ENCODE measurements around the gene COL27A1. TPM values are rescaled to one million over a fixed set of nuclear protein-coding genes. Genes with fewer than 3 reads are reported as not detected.

COL27A1 gene
- total RNA-seq, 1 experiment from 2014 or later = 21.1 TPM

DNA sequence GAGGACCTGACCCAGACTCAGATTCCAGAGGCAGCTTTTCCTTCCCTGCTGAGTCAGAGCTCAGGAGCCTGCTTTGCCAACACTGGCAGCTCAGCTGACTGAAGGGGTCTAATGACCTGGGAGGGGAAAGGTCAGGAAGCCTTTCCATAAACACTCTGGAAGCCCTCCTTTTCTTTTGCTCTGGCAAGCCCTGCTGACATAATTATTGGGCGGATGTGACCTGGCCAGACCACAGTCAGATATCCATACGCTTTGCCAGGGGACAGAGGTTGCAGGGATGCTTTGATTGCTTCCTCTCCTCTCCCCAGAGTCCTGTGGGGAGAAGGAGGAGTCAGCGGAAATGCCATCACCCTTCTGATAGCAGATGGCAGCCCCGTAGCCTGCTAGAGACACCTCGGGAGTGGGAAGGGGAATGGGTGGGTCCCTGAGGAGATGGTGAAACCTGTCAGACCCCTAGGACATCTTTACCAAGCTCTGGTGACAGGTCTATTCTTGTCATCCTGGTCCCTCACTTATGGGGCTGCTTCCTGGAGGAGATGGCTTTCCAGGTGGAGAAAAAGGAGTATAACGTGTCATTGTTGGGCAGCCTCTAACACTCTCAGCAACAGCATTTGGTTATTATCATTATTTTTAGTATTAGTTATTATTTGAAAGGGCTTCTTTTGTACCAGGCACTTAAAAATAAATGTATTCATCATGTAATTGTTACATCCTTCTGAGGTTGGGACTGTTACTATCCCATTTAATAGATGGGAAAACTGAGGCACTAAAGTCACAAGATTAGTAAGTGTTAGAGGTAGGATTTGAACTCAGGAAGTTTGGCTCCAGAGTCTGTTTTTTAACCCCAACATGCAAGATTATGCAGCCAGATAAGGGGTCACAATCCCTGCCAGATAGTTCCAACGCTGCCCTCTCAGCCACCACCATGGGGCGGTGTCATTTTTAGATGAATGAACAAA lies 11.6 kb downstream of the COL27A1 start:
- DNase-seq (ENCODE audit: low read depth) = no peak

DNA sequence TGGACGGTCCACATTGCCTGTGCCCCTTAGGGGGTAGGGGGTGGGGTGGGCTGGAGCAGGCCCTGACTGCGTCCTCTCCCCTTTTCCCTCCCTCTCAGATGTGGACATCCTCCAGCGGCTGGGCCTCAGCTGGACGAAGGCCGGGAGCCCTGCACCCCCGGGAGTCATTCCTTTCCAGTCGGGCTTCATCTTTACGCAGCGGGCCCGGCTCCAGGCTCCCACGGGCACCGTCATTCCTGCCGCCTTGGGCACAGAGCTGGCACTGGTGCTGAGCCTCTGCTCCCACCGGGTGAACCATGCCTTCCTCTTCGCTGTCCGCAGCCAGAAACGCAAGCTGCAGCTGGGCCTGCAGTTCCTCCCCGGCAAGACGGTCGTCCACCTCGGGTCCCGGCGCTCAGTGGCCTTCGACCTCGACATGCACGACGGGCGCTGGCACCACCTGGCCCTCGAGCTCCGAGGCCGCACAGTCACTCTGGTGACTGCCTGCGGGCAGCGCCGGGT lies 12.3 kb downstream of the COL27A1 start:
- no peak for DNase-seq (ENCODE audit: low read depth)

DNA sequence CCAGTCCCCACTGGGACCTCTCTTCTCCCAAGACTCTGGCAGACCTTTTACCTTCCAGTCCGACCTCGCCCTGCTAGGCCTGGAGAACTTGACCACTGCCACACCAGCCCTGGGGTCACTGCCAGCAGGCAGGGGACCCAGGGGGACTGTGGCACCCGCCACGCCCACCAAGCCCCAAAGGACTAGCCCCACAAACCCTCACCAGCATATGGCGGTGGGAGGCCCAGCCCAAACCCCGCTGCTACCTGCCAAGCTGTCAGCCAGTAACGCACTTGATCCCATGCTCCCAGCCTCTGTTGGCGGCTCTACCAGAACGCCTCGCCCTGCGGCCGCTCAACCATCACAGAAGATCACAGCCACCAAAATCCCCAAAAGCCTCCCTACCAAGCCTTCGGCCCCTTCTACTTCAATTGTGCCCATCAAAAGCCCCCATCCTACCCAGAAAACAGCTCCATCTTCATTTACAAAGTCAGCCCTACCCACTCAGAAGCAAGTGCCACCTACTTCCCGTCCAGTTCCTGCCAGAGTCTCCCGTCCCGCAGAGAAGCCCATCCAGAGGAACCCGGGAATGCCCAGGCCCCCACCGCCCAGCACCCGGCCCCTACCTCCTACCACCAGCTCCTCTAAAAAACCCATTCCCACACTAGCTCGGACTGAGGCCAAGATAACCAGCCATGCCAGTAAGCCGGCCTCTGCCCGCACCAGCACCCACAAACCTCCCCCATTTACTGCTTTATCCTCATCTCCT lies 13.1 kb downstream of the COL27A1 start:
- no peak for DNase-seq (ENCODE audit: low read depth)

DNA sequence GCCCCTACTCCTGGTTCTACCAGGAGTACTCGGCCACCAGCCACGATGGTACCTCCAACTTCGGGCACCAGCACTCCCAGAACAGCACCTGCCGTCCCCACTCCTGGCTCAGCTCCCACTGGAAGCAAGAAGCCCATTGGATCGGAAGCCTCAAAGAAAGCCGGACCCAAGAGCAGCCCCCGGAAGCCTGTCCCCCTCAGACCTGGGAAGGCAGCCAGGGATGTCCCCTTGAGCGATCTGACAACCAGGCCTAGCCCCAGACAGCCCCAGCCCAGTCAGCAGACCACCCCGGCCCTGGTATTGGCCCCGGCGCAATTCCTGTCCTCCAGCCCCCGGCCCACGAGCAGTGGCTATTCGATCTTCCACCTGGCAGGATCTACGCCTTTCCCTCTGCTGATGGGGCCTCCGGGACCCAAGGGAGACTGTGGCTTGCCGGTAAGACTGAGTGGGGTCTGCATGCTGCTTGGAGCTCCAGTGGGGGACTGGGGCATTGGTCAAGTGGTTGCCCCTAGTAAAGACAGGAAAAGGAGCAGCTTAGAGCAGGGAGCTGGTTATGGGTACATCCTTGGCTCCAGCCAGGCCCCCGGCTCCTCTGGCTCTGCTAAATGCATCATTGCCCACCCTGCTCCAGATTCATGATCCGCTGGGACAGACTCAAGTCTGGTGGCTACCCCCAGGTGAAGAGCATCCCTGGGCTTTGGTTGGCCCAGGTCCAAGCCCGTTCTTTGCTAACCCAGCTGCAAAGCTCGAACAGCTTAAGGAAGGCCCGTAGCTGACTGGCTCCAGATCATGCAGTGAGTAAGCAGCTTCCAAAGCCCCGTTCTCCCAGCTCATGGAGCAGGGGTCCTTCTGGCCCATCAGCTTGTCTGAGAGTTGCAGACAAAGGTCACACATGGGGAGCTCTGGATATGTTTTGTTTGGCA lies 14.0 kb downstream of the COL27A1 start:
- no peak for DNase-seq (ENCODE audit: low read depth)

DNA sequence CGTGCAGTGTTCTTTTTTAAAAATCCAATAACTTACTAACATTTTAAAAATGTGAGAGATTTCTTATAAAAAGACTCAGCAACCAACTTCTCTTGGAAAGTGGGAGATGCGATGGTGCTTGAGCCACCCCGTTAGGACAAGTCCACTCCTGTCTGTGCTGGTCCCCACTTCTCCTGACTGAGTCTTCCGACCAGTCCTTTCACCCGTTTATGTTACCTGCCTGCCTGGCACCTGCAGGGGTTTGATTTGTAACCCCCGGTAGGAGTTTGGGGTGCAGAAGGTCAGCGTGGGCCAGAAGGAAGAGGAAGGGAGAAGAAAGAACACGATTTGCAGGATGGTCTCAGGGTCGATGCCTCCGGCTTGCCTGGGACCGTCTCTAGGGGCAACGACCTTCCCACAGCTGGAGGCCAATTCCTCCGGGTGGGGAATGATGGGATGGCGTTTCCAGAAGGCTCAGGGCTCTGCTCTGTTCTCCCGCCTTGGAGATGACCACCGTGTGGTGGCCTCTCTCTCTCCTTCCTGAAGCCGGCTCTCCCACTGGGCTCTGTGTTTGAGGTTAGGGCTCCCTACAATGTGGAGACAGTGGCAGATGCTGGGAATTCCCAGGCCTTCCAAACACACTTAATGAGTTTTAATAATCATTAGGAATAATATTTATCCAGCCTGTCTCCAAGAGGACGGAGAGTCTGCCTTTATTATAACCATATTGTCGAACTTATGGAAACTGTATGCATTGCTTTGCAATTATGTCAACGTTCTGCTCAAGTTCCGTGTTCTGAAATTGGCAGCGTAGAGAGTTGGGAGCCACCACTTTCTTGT lies 14.8 kb downstream of the COL27A1 start:
- DNase-seq (ENCODE audit: low read depth) = no peak

DNA sequence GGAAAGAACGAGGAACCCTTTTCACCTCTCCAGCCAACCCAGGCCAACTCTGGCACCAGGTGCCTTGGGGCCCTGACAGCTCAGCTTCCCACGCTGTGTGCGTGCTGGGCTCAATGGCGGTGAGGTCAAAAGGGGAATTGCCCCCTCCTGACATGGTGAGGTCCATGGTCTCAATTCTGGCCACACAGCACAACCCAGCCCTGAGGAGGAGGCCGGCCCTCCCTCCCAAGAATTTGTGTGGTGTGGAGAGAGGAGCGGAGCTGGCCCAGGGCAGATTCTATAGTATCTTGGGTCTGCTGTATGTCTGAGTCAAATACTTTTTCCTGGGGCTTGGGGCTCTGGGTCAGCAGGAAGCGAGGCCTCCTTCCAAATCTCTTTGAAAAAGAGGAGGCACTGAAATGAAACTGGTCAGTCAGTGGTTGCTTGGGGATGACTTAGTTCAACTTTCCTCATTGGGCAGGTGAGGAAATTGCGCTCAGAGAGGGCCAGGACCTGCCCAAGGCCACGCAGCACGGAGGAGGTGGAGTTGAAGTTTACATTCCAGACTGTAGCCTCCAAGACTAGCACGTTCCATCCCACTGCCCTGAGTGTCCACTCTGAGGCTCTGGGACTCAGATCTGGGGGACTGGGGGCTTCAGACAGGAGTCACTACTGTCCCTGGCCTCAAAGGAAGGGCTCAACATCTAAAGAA lies 15.6 kb downstream of the COL27A1 start:
- DNase-seq (ENCODE audit: low read depth) = no peak

DNA sequence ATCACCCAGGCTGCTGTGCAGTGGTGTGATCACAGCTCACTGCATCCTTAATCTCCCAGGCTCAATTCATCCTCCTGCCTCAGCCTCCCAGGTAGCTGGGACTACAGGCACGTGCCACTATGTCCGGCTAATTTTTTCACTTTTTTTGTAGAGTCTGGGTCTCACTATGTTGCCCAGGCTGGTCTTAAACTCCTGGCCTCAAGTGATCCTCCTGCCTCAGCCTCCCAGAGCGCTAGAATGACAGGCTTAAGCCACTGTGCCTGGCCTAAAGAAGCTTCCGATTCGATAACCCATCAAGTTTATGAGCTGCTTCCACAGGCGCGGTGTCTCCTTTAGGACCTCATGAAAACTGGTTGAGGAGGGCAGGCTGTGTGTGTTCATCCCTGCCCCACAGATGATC lies 16.2 kb downstream of the COL27A1 start:
- no peak for DNase-seq (ENCODE audit: low read depth)

DNA sequence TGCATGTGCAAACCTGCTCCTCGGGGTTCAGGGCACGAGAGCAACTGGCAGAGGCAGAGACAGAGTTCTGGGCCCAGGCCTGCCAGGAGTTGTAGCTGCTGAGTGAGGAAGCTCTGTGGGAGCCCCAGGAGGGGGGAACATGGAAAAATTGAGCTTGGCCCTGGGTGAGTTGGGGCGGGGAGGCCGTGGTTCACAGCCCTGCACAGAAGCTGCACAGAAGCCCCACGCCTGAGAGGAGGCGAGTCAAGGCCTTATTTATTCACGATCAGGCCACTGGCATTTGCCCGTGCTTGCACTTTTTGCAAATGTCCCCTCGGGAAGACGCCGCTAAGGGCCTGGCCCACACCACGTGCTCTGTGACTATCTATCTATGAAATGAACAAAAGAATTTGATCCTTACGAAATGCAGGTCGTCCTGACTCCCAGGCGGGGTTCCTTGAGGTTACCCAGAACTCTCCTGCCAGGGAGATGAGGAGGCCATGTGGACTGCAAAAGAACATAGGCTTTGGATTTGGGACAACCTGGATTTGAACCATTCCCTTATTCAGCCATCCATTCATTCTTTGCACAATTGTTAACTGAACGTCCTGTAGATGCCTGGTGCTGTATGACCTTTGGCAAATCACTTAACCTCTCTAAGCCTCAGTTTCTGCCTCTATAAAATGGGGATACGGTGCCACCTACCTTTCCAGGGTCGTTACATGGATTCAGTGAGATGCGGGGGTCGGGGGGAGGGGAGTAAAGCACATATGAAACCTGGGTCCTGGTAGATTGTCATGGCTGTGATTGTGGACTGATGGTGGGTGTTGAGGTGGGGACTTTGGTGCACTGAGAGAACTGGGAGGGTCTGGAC lies 17.9 kb downstream of the COL27A1 start:
- DNase-seq (ENCODE audit: low read depth) = no peak

DNA sequence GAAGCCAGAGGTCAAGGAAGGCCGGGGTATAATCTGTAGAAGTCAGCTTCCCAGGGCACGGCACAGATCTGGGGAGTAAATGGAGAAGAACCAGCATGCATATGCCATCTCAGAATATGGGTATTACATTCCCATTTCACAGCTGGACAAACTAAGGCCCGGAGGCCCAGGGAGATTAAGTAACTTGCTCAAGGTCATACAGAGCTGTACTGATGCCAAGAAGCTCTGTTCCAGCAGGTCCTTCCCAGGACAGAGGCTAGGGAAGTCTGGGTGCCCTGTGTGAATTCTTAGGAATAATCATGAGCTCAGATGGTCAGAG lies 19.2 kb downstream of the COL27A1 start:
- DNase-seq (ENCODE audit: low read depth) = no peak

DNA sequence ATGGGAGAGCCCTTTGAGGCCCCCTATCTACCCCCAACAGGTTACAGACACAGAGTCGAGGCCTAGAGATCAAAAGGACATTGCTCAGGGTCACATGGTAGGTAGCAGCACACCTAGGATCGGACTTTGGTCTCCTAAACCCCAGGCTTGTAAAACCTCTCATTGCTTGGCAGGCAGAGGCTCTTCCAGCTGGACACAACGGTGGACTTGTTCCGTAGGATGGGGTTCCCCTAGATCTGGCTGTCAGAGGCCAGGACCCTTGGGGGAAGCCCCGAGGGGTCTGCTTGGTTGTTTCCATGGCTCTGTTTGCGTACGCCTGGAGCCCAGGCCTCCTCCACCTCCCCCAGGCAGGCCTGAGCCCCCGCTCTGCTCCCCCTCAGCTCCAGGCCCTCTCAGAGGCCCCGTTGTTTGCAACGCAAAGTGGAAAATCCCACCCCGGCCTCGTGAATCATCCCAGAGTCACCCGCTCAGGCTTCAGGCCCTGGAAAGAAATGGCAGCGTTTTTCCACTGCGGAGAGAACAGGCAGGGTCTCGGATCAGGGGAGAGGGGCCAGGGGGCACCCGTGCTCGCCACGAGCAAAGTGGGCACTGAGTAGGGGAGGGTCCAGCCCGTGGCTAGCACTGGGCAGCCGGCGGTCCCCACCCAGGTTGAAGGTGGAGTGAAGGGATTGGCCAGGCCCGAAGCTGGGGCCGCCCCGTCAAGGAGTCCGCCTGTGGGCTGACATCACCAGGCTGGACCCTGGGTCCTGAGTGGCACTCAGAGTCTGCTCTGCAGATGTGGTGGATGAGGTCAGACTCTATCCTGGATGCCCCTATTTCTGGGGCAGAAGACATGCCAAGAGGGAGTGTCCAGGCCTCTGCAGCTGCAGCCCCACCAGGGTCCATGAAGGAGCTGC lies 19.8 kb downstream of the COL27A1 start:
- DNase-seq (ENCODE audit: low read depth) = no peak

DNA sequence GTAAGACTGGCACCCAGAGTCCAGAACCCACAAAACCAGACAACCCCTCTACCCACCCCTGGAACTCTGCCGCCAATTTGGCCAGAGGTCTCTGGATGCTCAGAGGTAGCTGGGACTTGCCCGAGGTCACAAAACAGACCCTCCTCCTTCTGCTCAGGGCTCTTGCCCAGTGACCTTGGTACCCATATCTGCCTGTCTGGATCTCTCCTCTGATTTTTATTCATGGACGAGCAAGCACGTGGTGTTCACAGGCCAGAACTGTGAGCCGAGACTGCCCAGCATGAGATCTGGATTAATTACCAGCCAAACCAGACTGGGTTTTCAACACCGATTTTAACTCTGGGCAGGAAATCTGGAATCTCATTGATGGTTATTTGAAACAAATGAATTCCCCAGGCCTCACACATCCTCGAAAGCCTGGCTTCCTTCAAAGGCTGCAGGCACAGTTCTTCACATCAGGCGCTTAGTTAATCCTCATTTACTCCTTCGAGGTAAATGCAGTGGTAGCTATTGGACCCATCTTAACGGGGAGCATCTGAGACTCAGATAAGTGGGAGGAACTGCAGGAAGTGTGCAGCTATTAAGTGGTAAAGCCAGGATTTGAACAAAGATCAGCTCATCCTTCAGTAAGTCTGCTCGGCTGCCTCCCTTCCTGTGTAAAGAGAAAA lies 21.4 kb downstream of the COL27A1 start:
- peak; percentile 26 for DNase-seq (ENCODE audit: low read depth)

DNA sequence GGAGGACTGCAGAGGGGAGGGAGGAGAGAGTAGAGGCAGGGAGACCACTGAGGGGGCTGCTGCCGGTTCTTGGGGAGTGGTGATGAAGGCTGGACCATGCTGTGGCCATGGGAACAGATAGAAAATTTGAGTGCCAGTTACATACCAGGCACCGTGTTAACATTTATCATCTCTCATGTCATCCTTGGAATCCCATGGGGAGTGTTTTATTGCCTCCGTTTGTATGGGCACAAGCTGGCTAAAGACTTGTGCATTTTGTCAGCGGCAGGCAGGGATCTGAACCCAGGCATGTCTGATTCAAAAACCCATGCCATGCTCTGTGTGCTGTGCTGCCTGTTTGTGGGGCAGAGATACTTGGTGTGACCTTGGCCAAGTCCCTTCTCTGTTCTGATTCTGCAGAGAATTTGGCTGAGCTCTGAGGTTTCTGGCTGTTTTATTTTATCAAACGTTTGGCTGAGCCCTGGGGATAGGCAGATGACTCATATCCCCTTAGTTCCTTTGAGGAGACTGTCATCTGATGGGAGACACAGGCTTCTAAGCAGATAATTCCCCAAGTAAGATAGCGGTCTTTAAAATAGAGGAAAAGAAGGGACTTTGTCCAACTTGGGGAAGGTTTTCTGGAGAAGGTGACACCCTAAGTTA lies 22.2 kb downstream of the COL27A1 start:
- DNase-seq (ENCODE audit: low read depth) = peak; percentile 83

DNA sequence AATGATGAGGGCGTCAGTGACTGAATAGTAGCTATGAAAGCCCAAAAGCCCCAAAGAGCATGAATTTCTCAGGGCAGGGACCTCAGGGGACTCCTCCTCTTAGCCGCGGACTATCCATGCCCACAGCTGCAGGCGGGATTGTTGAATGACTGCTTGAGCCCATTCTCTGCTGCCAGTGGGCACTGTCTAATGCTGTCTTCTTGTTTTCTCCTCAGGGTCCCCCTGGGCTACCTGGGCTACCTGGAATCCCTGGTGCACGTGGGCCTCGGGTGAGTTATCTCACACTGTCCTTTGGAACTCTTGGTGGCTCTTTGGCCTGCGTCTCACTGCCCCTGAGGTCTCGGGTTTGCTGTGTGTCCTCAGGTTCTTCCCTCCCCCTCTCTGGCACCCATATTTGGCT lies 22.7 kb downstream of the COL27A1 start:
- no peak for DNase-seq (ENCODE audit: low read depth)

DNA sequence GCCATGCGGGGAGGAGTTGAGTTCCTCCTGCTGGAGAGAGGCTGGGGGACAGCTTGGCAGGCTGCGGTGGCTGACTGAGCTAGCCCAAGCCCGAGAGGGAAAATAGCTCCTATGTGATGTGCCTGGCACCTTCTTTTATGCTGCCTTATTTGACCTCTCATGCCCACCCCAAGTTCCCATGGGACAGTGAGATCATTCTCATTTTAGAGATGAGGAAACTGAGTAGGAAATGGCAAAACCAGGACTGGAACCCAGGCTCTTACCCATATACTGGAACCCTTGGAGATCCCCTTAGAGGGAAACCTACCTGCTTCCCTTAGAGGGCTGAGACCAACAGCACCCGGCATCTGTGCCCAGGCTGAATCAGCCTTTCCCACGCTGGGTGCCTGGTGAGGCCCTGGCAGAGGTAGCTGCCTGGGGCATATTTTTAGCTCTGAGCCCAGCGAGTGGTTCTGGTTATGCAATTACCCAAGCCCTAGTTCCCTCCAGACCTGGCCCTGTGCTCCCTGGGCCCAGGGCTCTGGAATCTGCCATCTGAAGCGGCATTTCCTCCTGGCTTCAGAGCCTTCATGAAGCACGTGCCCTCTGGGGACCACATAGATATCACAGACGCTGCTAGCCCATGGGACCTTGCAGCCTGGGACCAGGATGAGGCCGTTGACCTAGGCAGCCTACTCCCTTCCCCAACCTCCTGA lies 23.6 kb downstream of the COL27A1 start:
- no peak for DNase-seq (ENCODE audit: low read depth)

DNA sequence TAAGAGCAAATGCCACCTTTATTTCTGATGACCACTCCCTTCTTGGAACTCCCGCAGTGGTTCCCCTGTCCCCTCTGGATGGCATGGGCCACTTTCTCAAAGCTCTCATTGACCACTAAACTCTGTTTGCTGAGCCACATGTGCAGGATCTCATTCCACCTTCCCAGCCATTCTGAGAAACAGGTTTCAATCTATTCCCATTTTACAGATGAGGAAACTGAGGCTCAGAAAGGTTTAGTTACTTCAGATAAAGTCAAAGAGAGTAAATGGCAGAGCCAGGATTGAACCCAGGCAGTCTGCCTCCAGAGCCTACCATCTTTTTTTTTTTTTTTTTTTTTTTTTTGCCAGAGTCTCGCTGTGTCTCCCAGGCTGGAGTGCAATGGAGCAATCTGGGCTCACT lies 24.2 kb downstream of the COL27A1 start:
- no peak for DNase-seq (ENCODE audit: low read depth)
